Measurements from ENCODE around the gene BLTP2.
"Not testable (repeated sequence)": the region's sequence is repeated elsewhere in the genome, so short reads cannot be mapped to it uniquely, and the experiment has no call there.

The BLTP2 gene

GRCh38 chr17:28644787-28645575, at the start of gene BLTP2:
BLTP2 (minus strand) TSS chr17:28645158; CDS start chr17:28645056, 102 bp downstream.
- peak; percentile 90 for DNase-seq

- DNase-seq = no peak
Observed at GRCh38 chr17:28693869-28694268, 48.9 kb upstream of the BLTP2 start.

- no peak for DNase-seq
Observed at GRCh38 chr17:28689011-28689410, 44.1 kb upstream of the BLTP2 start.

GRCh38 chr17:28688481-28688880, 43.5 kb upstream of the BLTP2 start:
- no peak for DNase-seq

GRCh38 chr17:28686296-28686695, 41.3 kb upstream of the BLTP2 start:
- no peak for DNase-seq

GRCh38 chr17:28685366-28685765, 40.4 kb upstream of the BLTP2 start:
- no peak for DNase-seq

- no peak for DNase-seq
Observed at GRCh38 chr17:28684963-28685362, 40.0 kb upstream of the BLTP2 start.

GRCh38 chr17:28682655-28683054, 37.7 kb upstream of the BLTP2 start:
- no peak for DNase-seq

- DNase-seq = no peak
Observed at GRCh38 chr17:28675980-28676379, 31.0 kb upstream of the BLTP2 start.

GRCh38 chr17:28675490-28675889, 30.5 kb upstream of the BLTP2 start:
- DNase-seq = no peak

GRCh38 chr17:28669918-28670317, 25.0 kb upstream of the BLTP2 start:
- DNase-seq = no peak

GRCh38 chr17:28667870-28668269, 22.9 kb upstream of the BLTP2 start:
- DNase-seq = no peak

- DNase-seq = no peak
Observed at GRCh38 chr17:28665994-28666393, 21.0 kb upstream of the BLTP2 start.

GRCh38 chr17:28663723-28664122, 18.8 kb upstream of the BLTP2 start:
- DNase-seq = no peak

- no peak for DNase-seq
Observed at GRCh38 chr17:28662527-28662829, 17.5 kb upstream of the BLTP2 start.

GRCh38 chr17:28661635-28662526, 16.9 kb upstream of the BLTP2 start, which contains the start of the genes SDF2 and SUPT6H:
SDF2 (minus strand) TSS chr17:28661906; CDS start chr17:28661876, 30 bp downstream.
SUPT6H (plus strand) TSS chr17:28662205; CDS start chr17:28673402, 11,197 bp downstream.
- peak; percentile 94 for DNase-seq

- not testable (repeated sequence) for DNase-seq
Observed at GRCh38 chr17:28659497-28659881, 14.5 kb upstream of the BLTP2 start.

- DNase-seq = not testable (repeated sequence)
Observed at GRCh38 chr17:28658766-28659496, 14.0 kb upstream of the BLTP2 start.

GRCh38 chr17:28658342-28658741, 13.4 kb upstream of the BLTP2 start:
- DNase-seq = not testable (repeated sequence)

GRCh38 chr17:28657756-28658155, 12.8 kb upstream of the BLTP2 start:
- no peak for DNase-seq

- no peak for DNase-seq
Observed at GRCh38 chr17:28655160-28655559, 10.2 kb upstream of the BLTP2 start.

- no peak for DNase-seq
Observed at GRCh38 chr17:28648698-28649097, 3.7 kb upstream of the BLTP2 start.
